GM21619 (cell line): ENCODE results near the gene ANKRD16.
A peak's percentile ranks its signal among the peaks of the same experiment; 100 is the strongest.

ENCODE experiments used
- ATAC-seq: cut with Tn5 transposase; IDR thresholded peaks from one replicate; pipeline ENCODE4 v1.9.1; 2021; ENCODE audit not compliant: unreplicated experiment

The ANKRD16 gene

DNA sequence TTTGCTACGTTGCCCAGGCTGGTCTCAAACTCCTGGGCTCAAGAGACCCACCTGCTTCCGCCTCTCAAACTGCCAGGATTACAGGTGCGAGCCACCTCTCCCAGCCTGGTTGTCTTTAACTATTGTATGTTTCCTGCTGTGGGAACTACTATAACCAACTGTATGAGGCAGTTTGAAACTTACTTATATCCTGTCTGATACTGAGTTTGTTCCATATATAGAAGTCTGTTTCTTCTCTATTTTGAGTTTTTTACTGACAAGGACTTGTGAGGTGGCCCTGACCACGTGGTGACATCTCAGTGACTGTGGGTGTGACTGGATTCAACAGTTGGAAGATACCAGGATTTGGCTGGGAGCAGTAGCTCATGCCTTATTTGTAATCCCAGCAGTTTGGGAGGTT is 14.5 kb upstream of the ANKRD16 start:
- peak; percentile 94 for ATAC-seq

DNA sequence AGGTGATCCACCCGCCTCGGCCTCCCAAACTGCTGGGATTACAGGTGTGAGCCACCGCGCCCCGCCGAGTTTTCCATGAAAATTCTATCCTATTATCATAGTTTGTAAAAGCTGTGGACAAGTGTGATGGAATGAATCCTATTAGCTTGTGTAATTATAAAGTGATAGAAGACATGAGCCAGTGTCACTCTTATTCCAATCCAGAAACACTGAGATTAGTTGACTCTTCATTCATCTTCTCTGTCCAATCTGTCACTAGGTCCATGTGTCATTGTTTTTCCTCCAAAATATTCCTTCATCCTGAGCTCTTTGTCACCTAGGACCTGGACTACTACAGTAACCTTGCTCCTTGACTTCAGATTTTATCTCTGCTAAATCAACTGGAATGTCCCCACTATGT is 13.9 kb upstream of the ANKRD16 start:
- no peak for ATAC-seq

DNA sequence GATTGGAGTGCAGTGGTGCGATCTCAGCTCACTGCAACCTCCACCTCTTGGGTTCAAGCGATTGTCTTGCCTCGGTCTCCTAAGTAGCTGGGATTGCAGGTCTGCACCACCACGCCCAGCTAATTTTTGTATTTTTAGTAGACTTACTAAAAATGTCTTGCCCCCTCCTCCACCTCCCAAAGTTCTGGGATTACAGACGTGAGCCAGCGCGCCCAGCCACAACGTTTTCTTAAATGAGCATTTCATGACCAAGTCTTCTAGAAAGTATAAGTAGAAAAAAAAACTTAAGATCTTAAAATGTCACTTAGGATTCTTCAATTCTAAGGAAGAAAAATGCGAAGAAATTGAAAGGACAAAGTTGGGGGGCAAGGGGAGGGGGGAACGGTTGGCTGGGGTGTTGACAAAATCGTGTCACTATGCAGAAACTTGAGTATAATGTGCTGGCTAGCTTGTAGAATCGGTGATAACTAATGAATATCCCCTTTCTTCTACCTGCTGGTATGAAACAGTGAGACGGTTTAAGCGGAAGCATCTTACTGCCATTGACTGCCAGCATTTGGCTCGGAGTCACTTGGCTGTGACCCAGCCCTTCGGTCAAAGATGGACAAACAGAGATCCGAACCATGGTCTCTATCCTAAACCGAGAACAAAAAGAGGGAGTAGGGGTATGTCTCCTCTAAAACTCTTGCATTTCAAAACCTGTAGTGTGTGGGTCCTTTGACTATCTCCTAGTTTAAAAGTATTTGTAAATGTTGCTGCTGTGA is 13.0 kb upstream of the ANKRD16 start:
- no peak for ATAC-seq

DNA sequence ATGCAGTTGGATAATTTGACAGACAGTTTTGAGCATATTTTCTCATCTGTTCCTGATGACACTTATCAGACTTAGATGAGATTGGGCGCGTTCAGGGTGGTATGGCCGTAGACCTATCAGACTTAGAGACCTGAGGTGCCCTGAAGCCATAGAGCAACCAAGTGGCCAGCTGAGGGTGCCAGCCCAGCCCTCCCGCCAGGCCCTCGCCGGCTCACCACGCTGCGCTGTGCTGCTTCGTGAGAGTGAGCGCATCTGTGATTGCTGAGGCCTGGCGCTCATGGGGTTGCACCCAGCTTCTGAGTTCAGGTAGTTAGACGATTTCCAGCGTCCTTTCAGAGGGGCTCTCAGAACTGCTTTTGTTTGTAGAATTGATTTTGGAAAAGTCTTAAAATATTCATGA is 10.6 kb upstream of the ANKRD16 start:
- no peak for ATAC-seq

DNA sequence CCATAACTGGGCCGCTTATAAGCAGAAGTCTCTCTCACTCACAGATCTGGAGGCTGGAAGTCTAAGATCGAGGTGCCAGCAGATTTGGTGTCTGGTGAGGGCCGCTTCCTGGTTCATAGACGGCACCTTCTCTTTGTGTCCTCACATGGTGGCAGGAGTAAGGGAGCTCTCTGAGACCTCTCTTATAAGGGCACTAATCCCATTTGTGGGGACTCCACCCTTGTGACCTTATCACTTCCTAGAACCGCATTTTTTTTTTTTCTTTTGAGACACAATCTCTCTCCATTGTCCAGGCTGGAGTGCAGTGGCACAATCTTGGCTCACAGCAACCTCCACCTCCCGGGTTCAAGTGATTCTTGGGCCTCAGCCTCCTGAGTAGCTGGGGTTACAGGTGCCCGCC is 8.5 kb upstream of the ANKRD16 start:
- ATAC-seq: no peak

DNA sequence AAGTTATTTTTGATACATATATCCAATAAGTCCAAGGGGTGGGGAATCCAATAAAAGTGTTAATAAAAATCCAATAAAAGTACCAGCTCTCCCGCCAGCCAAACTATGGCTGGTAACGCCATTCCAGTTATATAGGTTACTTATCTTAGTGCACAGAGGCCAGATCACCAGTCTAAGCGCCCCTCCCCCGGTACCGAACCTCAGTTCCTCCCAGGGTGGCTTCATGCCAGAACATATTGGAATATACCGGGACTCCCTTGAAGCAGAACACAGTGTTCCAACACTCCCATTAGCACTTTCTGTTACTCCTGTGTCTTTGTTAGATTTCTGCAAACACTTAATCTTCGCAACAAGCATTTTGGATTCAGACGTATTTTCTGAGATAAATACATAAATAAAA is 7.8 kb upstream of the ANKRD16 start:
- no peak for ATAC-seq

DNA sequence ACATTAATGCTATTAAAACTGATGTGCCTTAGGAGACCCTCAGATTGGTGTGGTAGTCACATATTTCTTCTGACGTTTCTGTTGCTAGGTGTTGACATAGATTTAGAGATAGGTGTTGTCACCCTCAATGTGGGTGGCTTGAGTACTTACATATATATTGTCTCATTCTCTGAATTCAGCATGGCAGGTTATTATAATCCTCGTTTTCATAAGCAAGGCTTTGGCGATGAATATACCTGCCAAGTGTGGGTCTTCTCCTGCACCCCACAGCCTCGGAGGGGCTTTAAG is 7.3 kb upstream of the ANKRD16 start:
- ATAC-seq: no peak

DNA sequence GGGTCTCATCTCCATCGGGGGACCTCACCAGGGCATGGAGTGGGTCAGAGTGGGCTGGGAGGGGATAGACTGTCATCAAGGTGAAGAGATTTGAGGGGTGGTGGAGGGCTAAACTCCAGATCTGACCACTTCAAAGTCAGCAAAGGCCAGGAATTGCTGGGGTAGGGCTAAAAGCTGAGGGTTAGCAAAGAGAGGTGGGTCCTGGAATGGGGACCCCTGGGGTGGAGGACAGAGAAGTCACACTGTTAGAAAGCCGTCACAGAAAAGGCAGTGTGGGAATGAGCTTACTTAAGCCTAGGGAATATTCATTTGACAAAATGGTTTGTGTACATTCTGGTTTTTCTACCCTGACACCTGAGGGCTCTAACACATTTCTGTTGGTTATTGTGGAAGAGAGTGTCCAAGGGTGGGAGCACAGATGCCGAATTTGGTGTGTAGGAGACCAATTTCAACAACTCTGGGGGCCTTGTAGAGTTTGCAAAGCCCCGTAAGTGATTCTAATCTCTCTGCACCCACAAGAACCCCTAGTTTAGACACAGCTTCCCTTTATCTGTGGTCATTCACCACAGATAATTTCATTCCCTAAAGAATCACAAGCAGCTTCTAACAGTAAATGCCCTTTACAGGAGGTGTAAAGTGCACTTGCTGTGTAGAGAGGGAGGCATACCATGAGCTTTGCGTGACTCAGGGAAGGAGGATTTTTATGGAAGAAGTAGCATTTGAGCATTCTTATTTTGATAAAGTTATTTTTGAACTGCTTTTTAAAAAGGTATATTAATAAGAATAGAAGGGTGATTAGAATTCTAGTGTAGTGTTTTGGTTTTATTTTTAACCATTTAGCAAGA is 6.7 kb upstream of the ANKRD16 start:
- no peak for ATAC-seq

DNA sequence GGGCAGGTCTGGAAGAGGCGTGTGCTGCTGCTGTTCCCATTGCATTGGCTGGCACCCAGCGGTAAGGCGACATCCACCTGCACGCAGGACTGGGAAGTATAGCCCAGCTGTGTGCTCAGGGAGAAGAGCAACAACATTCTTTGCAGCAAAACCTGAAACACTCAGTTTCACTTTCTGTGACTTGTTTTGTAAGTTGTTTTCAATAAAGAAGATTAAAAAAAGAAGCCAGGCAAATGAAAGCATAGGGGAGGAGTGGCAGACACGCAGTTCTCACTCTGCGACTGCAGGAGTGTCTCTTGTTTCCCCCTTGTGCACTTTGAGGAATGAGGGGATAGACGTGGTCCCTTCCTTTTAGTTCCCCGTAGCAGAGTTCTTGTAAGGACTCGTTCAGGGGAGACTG is 6.1 kb upstream of the ANKRD16 start:
- peak; percentile 62 for ATAC-seq

DNA sequence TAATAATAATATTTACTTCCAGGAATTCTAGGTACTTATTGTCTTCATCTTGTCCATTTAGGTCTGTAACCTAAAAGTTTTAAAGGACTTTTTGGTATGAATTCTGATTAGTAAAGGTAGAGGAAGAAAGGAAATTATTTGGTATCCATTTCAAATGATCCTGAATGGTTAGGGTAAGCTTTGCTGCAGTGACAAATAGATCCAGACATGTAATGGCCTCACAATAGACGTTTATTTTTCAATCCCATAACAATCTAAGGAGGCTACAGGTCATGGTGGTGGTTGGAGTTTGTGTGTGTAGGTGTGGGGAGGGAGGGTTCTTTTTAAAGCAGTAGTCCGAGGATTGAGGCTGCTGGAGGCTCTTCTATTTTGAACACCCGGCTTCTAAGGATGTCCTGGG is 5.7 kb upstream of the ANKRD16 start:
- ATAC-seq: peak; percentile 6

DNA sequence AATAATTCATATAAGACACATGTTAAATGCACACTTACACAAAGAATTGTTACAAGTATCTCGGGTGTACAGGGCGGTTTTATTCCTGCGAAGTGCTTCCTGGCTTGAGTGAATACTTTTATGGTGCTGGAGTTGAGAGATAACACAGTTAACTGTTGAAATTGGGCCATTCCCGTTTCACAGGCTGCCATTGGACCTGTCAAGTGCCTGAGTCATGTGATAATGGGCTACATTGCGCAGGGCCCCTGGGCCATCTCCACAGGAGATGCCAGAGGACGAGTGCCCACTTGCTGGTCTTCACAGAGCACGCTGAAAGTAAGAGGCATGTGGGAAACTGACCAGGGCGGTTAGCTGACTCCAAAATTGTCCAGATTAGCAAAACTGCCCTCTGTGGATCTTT is 5.2 kb upstream of the ANKRD16 start:
- ATAC-seq: no peak

DNA sequence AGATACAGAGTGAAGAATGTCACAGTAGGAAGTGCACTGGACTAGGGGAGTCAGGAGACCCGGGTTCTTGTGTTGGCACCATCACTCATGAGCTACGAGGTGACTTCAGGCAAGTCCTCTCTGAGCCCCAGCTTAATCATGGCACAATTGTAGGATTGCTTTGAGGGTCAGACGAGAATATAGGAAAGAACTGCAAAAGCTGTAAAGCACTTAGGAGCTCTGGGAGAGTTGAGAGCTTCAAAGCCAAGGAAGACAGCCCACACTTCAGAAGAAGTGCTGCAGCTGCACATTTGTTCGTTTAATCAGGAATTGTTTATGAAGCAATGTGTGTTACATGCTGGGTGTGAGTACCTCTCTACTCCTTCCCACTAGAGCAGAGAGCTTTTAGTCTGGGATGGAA is 4.7 kb upstream of the ANKRD16 start:
- ATAC-seq: no peak

DNA sequence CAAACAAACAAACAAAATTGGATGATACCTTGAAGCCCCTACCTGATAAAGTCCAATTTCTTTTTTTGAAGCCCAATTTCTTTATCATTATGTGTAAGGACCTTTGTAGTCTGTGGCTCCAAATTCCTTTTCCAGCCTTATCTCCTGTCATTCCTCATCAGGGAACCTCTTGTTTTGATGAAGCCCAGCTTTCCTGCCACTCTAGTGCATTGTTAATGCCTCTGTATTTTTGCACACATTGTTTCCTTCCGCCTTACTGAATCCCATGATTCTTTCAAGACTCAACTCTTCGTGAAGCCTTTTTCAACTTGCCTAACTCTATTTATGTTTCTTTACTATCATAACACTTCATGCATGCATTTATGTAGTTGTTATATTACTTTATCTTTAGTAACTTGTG is 3.6 kb upstream of the ANKRD16 start:
- ATAC-seq: no peak

DNA sequence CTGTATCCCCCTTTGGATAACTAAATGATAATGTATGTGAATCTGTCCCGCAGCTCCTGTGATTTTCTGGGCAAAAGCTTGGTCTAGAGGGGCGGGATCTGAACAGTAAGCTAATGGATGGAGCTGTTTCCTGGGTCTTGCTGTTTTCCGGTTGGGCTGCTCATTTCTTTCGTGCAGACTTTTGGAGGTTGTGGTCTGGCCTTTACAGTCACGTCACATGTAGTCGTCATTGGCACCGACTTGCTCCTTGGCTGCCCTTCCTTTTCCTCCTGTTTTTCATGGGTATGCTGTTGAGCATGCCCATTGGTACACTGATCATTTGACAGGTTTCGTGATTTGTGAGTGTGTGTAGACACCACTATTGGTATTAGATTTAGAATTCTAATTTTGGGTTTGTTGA is 2.3 kb upstream of the ANKRD16 start:
- ATAC-seq: no peak

DNA sequence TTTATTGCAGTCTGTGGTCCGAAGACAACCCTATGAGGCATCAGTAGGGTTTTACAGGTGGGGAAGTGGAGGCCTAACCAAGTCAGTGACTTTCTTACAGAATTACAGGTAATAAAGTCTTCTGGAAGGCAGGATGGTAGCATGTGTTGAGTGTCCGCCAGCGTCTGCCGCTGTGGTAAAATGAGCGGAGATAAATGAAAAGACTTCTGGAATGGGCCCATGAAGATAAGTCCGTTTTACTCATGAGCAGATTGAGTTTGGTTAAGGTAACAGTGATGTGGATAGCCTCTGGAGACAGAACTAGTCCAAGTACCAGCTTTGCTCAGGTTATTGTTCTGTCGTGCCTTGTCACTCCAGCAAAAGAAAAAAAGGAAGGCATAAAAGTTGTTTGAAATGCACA is 1.3 kb upstream of the ANKRD16 start:
- ATAC-seq: no peak

DNA sequence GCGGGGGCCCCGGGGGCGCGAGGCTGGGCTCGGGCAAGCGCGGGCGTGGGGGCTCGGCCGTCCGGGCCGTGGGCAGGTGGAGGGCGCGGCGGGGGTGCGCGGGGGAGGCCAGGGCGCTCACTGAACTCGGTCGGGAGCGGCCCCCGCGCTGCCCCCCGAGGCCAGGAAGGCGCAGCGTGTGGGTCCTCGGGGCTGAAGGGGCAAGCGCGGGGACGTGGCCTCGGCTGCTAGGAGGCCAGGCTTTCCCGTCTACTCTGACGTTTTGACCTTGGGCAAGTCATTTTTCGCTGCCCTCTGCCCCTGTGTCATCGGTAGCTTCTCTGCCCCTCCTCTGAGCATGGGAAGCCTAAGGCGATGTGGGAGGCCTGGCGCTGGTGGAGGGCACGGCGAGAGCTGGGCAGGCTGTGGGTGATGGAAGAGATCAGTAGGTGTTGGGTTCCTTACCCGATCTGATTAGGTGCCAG is 791 bp upstream of the ANKRD16 start:
- peak; percentile 1 for ATAC-seq

DNA sequence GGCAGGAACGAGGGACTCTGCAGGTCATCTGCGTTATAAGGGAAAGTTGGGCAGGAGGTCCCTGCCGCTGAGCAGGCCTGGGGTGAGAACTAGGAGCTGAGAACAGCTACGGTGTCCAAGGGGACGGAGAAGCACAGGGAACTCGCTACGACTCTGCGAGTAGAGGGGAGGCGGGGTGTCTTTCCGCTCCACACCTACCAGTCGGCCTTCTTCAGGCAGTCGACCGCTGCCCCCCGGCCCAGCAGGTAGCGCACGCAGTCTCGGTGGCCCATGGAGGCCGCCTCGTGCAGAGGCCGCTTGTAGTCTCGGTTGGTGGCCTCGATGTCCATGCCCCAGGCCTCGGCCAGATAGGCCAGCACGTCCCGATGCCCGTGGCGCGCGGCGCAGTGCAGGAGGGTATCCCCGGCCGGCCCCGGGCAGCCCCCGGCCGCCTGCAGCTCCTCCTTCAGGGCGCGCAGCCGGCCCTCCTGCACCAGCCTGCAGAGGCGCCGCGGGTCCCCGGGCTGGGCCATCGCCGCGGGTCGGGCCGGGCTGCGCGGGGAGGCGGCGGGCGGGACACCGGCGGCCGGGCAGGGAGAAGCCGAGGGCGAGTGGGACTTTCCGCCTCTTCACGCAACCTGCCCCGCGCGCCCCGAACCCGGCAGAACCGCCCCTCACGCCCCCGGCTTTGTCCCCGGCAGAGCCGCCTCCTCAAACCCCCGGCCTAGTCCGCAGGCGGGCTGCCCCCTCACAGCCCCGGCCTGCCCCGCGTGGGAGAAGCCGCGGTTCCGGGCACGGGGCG is 660 bp downstream of the ANKRD16 start:
- peak; percentile 31 for ATAC-seq

DNA sequence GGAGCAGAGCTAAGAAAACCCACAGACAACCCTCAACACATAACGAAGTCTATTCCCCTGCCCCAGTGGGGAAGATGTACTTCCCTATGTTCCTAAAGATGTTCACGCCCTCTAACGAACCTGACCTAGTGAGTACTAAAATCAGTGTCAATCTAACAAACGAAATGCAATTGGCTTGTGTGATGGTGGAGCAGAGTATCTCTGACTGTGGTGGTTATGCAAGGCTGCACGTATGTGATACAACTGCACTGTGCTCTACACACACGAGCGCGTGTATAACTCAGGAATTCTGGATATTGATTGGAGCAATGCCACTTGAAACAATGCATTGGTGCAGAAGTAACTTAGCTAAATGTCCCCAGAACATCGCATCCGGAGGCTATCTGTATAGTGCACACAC is 1.3 kb downstream of the ANKRD16 start:
- no peak for ATAC-seq

DNA sequence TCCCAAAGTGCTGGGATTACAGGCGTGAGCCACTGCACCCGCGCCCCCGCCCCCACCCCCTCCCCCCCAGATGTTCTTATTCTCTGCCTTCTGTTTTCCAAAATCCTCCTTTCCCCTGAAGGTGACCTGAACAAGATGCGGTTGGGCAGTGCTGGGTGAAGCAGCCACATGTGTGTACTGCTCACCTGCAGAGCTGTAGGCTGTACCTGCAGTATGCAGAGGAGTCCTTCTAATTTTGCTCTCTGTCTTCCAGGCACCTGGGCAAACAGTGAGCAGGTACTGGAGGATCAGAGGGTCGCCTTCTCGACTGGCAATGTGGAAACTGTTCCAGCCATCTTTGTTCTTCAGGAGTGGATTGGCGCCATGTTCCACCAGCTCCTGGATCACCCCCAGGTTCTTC is 2.1 kb downstream of the ANKRD16 start:
- ATAC-seq: no peak

DNA sequence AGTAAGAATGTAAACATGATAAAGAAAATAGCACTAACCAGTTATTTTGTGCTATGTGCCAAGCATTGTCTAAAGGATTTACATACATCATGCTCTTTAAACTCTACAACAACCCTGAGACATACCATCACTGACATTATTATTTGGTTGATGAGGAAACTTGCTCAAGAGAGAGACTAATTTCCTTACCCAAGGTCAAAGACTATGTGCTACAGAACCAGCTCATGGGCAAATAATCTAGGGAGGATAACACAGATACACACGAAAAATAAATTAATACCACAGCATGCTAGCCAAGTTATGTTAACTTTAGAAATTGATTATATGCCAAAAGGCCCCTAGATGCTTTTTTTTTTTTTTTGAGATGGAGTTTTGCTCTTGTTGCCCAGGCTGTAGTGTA is 2.7 kb downstream of the ANKRD16 start:
- ATAC-seq: no peak

DNA sequence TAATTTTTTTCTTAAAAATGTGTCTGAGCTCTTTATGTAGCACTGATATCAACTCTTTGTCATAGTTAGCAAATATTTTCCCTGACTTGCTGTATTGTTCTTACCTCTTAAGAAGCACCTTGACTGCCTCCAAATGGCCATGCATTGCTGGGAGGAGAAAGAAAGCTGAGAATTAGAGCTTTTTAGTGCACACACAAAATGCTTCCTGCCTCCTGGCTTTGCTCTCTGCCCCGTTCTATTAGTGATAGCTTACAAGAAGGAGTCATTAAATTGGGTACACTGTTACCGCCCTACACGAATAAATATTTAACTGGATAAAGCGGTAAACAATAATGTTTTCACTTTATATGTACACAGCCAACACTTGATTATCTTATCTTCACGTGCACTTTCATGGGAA is 4.1 kb downstream of the ANKRD16 start:
- no peak for ATAC-seq

DNA sequence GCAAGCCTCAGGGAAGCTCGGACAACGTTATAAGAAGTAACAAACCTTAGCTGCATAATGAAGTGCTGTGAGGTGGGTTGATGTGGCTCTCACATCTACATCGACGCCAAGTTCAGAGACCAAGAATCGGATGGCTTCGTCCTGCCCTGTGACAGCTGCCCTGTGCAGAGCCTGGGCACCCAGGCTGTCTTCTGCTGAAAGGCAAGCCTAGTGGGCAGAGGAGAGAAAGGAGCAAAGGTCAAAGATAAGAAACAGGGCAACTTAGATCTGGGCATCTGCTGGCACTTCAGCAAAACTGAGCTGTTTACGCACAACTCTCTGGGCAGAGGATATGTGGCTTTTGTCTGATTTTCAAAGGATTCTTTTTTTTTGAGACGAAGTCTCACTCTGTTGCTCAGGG is 6.7 kb downstream of the ANKRD16 start:
- ATAC-seq: no peak
